ENCODE measurements around the gene CYP3A4. TPM values are rescaled to one million over a fixed set of nuclear protein-coding genes. Genes with fewer than 3 reads are reported as not detected.

The CYP3A4 gene
- total and polyA plus RNA-seq, 2 of the 8 experiments (the other 6 are each of a cell fraction or from before 2014, with no cell fraction given) = not detected

- no peak overlapping the region for H2BK12ac ChIP-seq (ENCODE audit: low read depth, low read length)
- no peak overlapping the region for H2AK5ac ChIP-seq (ENCODE audit: low read depth, low read length)
- no peaks in the 10 kb centered on the region for H3K27me3 ChIP-seq (replicated peaks in 1 of 4; ENCODE audit: control insufficient read depth in 3 of 4, extremely low read depth in 1 of 4, insufficient read depth in 3 of 4, low read length in 3 of 4)
- no peak overlapping the region for H3K4ac ChIP-seq (replicated peaks; ENCODE audit: insufficient read length, low read depth, low read length)
- H2AFZ ChIP-seq (ENCODE audit: low read length) = no peak overlapping the region
- ChIA-PET POLR2A (ENCODE audit: partially characterized antibody) (no interaction called here), CTCF (ENCODE audit: partially characterized antibody) (no interaction called here)
- FAIRE-seq (no peak), DNase-seq (ENCODE audit: low read depth in 1 of 2, low spot score in 2 of 2) (no peak)
- H4K8ac ChIP-seq (ENCODE audit: extremely low read depth, insufficient read depth, low read length) = no peak overlapping the region
- H2BK20ac ChIP-seq (ENCODE audit: low read length) = no peak overlapping the region
- no peaks in the 10 kb centered on the region for H3K79me1 ChIP-seq (ENCODE audit: low read depth, low read length)
- no peak overlapping the region for H3K9ac ChIP-seq (replicated peaks in 1 of 4; ENCODE audit: extremely low read depth in 1 of 4, low read depth in 3 of 4, low read length in 3 of 4)
- H3K4me1 ChIP-seq (replicated peaks in 1 of 4; ENCODE audit: control insufficient read depth in 3 of 4, insufficient read depth in 4 of 4, low read length in 3 of 4) = no peaks in the 10 kb centered on the region
- no peak overlapping the region for H2BK5ac ChIP-seq (ENCODE audit: low read depth, low read length)
- 88% methylated on average over 1 of the region's 1 CpG; no CpG with 5 or more reads in 1 of the 2 experiments for WGBS, 2 experiments (ENCODE audit: extremely low coverage in 1 of 2, insufficient coverage in 1 of 2, insufficient read length in 1 of 2, insufficient replicate concordance in 2 of 2, low coverage in 1 of 2, low lambda C conversion rate in 2 of 2, missing lambda C conversion rate in 1 of 2)
- H3K14ac ChIP-seq (ENCODE audit: insufficient read length) = no peak overlapping the region
- H3K4me2 ChIP-seq (ENCODE audit: insufficient read depth in 1 of 2, low read depth in 2 of 2, low read length in 2 of 2) = no peak overlapping the region
- H2BK15ac ChIP-seq (ENCODE audit: low read length) = no peak overlapping the region
- no peak overlapping the region for H3K18ac ChIP-seq (ENCODE audit: extremely low read depth, low read length)
- H4K5ac ChIP-seq (ENCODE audit: insufficient read length, low read depth, low read length) = no peak overlapping the region
- H3K79me2 ChIP-seq (ENCODE audit: control insufficient read depth in 1 of 2, insufficient read depth in 2 of 2, low read length in 2 of 2) = no peaks in the 10 kb centered on the region
- H4K20me1 ChIP-seq (replicated peaks in 1 of 2; ENCODE audit: control insufficient read depth in 1 of 2, insufficient read depth in 2 of 2, low read length in 2 of 2) = no peaks in the 10 kb centered on the region
- H3K56ac ChIP-seq (replicated peaks; ENCODE audit: insufficient read length, low read depth, low read length) = no peak overlapping the region
- no peak overlapping the region for H3K4me3 ChIP-seq (ENCODE audit: extremely low read depth in 1 of 4, insufficient read depth in 2 of 4, low read depth in 3 of 4, low read length in 4 of 4)
- H4K91ac ChIP-seq (replicated peaks; ENCODE audit: insufficient read length, low read length) = no peak overlapping the region
- no peak overlapping the region for H3K23ac ChIP-seq (ENCODE audit: insufficient read length)
- TF ChIP-seq SP4 (IDR thresholded peaks at IDR 0.05; ENCODE audit: low read length) (no peak), KDM1A (IDR thresholded peaks at IDR 0.05; ENCODE audit: borderline replicate concordance, low read length) (no peak), SUZ12 (IDR thresholded peaks at IDR 0.05; ENCODE audit: low read length) (no peak), EZH2 (IDR thresholded peaks at IDR 0.05; ENCODE audit: low read depth, low read length, severe bottlenecking) (no peak), SIN3A (conservative IDR thresholded peaks at IDR 0.05 in 1 of 2, IDR thresholded peaks at IDR 0.05 in 1 of 2; ENCODE audit: low read depth in 1 of 2, low read length in 2 of 2) (no peak), RNF2 (IDR thresholded peaks at IDR 0.05; ENCODE audit: borderline replicate concordance, low read depth, low read length, missing control alignments, poor library complexity, severe bottlenecking) (no peak), ATF2 (IDR thresholded peaks at IDR 0.05; ENCODE audit: low read length) (no peak), HDAC2 (IDR thresholded peaks at IDR 0.05; ENCODE audit: borderline replicate concordance in 1 of 2, low read depth in 2 of 2, low read length in 2 of 2) (no peak), POLR2AphosphoS5 (IDR thresholded peaks at IDR 0.05; ENCODE audit: low read depth, low read length) (no peak), CHD2 (IDR thresholded peaks at IDR 0.05; ENCODE audit: low read length) (no peak), PHF8 (conservative IDR thresholded peaks at IDR 0.05; ENCODE audit: low read depth, low read length) (no peak), SIRT6 (IDR thresholded peaks at IDR 0.05; ENCODE audit: low read length) (no peak)
- H3K36me3 ChIP-seq (ENCODE audit: control insufficient read depth in 2 of 4, insufficient read depth in 4 of 4, low read length in 3 of 4) = no peaks in the 10 kb centered on the region
- no peak overlapping the region for H3K27ac ChIP-seq (ENCODE audit: low read depth, low read length)
- no peaks in the 10 kb centered on the region for H3K9me3 ChIP-seq (ENCODE audit: insufficient read depth in 2 of 2, low read depth in 1 of 2, low read length in 1 of 2)
- H3K23me2 ChIP-seq (ENCODE audit: low read depth, low read length) = no peaks in the 10 kb centered on the region
- H2BK120ac ChIP-seq (replicated peaks; ENCODE audit: low read depth, low read length) = no peak overlapping the region
These were observed 11.4 kb downstream of the CYP3A4 start for GRCh38 chr7:99772565-99772964.
